ENCODE results near the gene ARID3C.

- TF ChIP-seq YY1 (IDR thresholded peaks at IDR 0.05; ENCODE audit: low read depth) (no peak), GATA2 (CRISPR knock-in tag; IDR thresholded peaks at IDR 0.05) (no peak), TAF1 (IDR thresholded peaks at IDR 0.05; ENCODE audit: borderline replicate concordance, low read depth, low read length) (no peak), GABPA (IDR thresholded peaks at IDR 0.05; ENCODE audit: low read depth) (no peak), TCF12 (IDR thresholded peaks at IDR 0.05) (no peak), EP300 (IDR thresholded peaks at IDR 0.05; ENCODE audit: borderline replicate concordance in 1 of 2, low read depth in 1 of 2, low read length in 1 of 2) (no peak), RAD21 (IDR thresholded peaks at IDR 0.05; ENCODE audit: low read length) (no peak), ELF1 (IDR thresholded peaks at IDR 0.05) (no peak), CHD2 (IDR thresholded peaks at IDR 0.05; ENCODE audit: low read length, partially characterized antibody) (no peak)
- TF ChIP-seq, protein P1, sequence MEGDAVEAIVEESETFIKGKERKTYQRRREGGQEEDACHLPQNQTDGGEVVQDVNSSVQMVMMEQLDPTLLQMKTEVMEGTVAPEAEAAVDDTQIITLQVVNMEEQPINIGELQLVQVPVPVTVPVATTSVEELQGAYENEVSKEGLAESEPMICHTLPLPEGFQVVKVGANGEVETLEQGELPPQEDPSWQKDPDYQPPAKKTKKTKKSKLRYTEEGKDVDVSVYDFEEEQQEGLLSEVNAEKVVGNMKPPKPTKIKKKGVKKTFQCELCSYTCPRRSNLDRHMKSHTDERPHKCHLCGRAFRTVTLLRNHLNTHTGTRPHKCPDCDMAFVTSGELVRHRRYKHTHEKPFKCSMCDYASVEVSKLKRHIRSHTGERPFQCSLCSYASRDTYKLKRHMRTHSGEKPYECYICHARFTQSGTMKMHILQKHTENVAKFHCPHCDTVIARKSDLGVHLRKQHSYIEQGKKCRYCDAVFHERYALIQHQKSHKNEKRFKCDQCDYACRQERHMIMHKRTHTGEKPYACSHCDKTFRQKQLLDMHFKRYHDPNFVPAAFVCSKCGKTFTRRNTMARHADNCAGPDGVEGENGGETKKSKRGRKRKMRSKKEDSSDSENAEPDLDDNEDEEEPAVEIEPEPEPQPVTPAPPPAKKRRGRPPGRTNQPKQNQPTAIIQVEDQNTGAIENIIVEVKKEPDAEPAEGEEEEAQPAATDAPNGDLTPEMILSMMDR (IDR thresholded peaks at IDR 0.05), result no peak
- TF ChIP-seq, protein P2, sequence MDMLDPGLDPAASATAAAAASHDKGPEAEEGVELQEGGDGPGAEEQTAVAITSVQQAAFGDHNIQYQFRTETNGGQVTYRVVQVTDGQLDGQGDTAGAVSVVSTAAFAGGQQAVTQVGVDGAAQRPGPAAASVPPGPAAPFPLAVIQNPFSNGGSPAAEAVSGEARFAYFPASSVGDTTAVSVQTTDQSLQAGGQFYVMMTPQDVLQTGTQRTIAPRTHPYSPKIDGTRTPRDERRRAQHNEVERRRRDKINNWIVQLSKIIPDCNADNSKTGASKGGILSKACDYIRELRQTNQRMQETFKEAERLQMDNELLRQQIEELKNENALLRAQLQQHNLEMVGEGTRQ (IDR thresholded peaks at IDR 0.05; ENCODE audit: borderline replicate concordance, low read depth, low read length), result no peak
Measured at GRCh38 chr9:34575241-34575640, 53.6 kb downstream of the ARID3C start.
